ENCODE measurements around the gene CES3. TPM values are rescaled to one million over a fixed set of nuclear protein-coding genes. Genes with fewer than 3 reads are reported as not detected.

CES3 gene
- total and polyA plus RNA-seq, 11 donors: 0.08 to 1.7 (median 0.88) TPM

- no peaks in the 10 kb centered on the region for H3K9me3 ChIP-seq
- peak overlapping the region; percentile 33 to 99 (median 96) for H3K27ac ChIP-seq
- peak in 3 of 4 donors; percentile 12 to 45 (median 21) for ATAC-seq
- peak in 2 of 5 donors; percentile 45 to 66 for DNase-seq
- peak overlapping the region; percentile 67 to 100 (median 95) for H3K4me3 ChIP-seq
- peaks cover 0 to 55% (median 45%) of the 10 kb centered on the region in 9 donors for H3K36me3 ChIP-seq
- intact Hi-C loops (cut with DNase I): loop anchor here in 1 of 10 donors (5.0 kb wide), 1 partner anchor 39 kb away; no protein-coding TSS in a partner anchor
- TF ChIP-seq, protein P1, sequence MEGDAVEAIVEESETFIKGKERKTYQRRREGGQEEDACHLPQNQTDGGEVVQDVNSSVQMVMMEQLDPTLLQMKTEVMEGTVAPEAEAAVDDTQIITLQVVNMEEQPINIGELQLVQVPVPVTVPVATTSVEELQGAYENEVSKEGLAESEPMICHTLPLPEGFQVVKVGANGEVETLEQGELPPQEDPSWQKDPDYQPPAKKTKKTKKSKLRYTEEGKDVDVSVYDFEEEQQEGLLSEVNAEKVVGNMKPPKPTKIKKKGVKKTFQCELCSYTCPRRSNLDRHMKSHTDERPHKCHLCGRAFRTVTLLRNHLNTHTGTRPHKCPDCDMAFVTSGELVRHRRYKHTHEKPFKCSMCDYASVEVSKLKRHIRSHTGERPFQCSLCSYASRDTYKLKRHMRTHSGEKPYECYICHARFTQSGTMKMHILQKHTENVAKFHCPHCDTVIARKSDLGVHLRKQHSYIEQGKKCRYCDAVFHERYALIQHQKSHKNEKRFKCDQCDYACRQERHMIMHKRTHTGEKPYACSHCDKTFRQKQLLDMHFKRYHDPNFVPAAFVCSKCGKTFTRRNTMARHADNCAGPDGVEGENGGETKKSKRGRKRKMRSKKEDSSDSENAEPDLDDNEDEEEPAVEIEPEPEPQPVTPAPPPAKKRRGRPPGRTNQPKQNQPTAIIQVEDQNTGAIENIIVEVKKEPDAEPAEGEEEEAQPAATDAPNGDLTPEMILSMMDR (IDR thresholded peaks at IDR 0.05): no peak
- no peak for TF ChIP-seq POLR2A (IDR thresholded peaks at IDR 0.05)
- H3K4me1 ChIP-seq: peaks cover 4 to 64% (median 37%) of the 10 kb centered on the region in 12 donors
- H3K27me3 ChIP-seq: no peaks in the 10 kb centered on the region
- 50 to 69% (median 61%) methylated on average over 6 of the region's 6 CpGs for WGBS, 4 donors
Observed at GRCh38 chr16:66936462-66936861, 24.6 kb upstream of the CES3 start.

GRCh38 chr16:66936889-66937554, 24.0 kb upstream of the CES3 start:
- no peak for ATAC-seq
- peaks cover 4 to 64% (median 37%) of the 10 kb centered on the region in 12 donors for H3K4me1 ChIP-seq
- WGBS, 4 donors: 78 to 97% (median 95%) methylated on average over 4 of the region's 4 CpGs
- H3K27ac ChIP-seq: peak overlapping the region in 10 of 12 donors; percentile 90 to 99 (median 96)
- intact Hi-C loops (cut with DNase I): loop anchor here in 1 of 10 donors (5.0 kb wide), 1 partner anchor 40 kb away; no protein-coding TSS in a partner anchor
- H3K9me3 ChIP-seq: no peaks in the 10 kb centered on the region
- H3K4me3 ChIP-seq: peak overlapping the region in 6 of 12 donors; percentile 83 to 100 (median 95)
- H3K27me3 ChIP-seq: no peaks in the 10 kb centered on the region
- TF ChIP-seq POLR2A (IDR thresholded peaks at IDR 0.05): no peak
- TF ChIP-seq, protein P1 (IDR thresholded peaks at IDR 0.05): no peak
- H3K36me3 ChIP-seq: peaks cover 0 to 55% (median 46%) of the 10 kb centered on the region in 9 donors
- DNase-seq: peak in 1 of 5 donors; percentile 18

- peaks cover 0 to 58% (median 54%) of the 10 kb centered on the region in 9 donors for H3K36me3 ChIP-seq
- H3K4me3 ChIP-seq: no peak overlapping the region
- intact Hi-C loops (cut with DNase I): loop anchor here in 1 of 10 donors (5.0 kb wide), 1 partner anchor 41 kb away; no protein-coding TSS in a partner anchor
- WGBS, 4 donors: 88 to 93% (median 91%) methylated on average over 10 of the region's 10 CpGs
- no peaks in the 10 kb centered on the region for H3K9me3 ChIP-seq
- peak in 1 of 5 donors; percentile 15 for DNase-seq
- ATAC-seq: no peak
- H3K27me3 ChIP-seq: no peaks in the 10 kb centered on the region
- TF ChIP-seq POLR2A (IDR thresholded peaks at IDR 0.05): no peak
- TF ChIP-seq, protein P1 (IDR thresholded peaks at IDR 0.05): no peak
- H3K4me1 ChIP-seq: peaks cover 4 to 57% (median 34%) of the 10 kb centered on the region in 12 donors
- H3K27ac ChIP-seq: peak overlapping the region in 2 of 12 donors; percentile 99
Observed at GRCh38 chr16:66937725-66938337, 23.2 kb upstream of the CES3 start.

GRCh38 chr16:66939366-66939765, 21.7 kb upstream of the CES3 start:
- peaks cover 0 to 45% (median 26%) of the 10 kb centered on the region in 12 donors for H3K4me1 ChIP-seq
- H3K4me3 ChIP-seq: no peak overlapping the region
- ATAC-seq: no peak
- no peak for TF ChIP-seq POLR2A (IDR thresholded peaks at IDR 0.05)
- TF ChIP-seq, protein P1 (IDR thresholded peaks at IDR 0.05): no peak
- H3K27me3 ChIP-seq: no peaks in the 10 kb centered on the region
- H3K9me3 ChIP-seq: no peaks in the 10 kb centered on the region
- peaks cover 0 to 70% (median 69%) of the 10 kb centered on the region in 9 donors for H3K36me3 ChIP-seq
- peak in 1 of 5 donors; percentile 8 for DNase-seq
- peak overlapping the region in 1 of 12 donors; percentile 3 for H3K27ac ChIP-seq
- intact Hi-C loops (cut with DNase I): loop anchor here in 1 of 10 donors (5.0 kb wide), 1 partner anchor 42 kb away; no protein-coding TSS in a partner anchor
